IPS-NIHi7 (cell line): ENCODE data around the gene LPAR2.
"Not testable (repeated sequence)": the region's sequence is repeated elsewhere in the genome, so short reads cannot be mapped to it uniquely, and the experiment has no call there.

Source experiments
- DNase-seq: peaks from one replicate; pipeline ENCODE4 v3.0.0; 2012; ENCODE audit warnings: mixed read lengths; ENCODE audit errors: extremely low spot score

LPAR2 gene

DNA sequence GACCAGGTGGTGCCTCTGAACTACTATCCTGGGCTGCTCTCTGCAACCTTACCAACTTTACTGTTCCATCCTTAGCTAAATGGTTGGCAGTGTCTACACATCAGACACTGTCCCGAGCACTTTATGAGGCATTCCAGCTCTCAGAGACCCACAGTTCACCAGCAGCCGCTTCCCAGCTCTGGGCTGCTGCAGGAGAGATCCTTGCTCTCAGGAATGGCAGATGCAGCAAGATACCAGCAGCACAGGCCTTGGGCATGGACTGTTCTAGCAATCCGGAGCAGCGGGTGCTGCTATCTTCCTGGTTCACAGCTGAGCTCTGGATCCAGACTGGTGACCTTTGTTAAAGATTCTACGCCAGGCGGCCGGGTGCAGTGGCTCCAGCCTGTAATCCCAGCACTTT is 3.3 kb upstream of the LPAR2 start:
- no peak for DNase-seq

DNA sequence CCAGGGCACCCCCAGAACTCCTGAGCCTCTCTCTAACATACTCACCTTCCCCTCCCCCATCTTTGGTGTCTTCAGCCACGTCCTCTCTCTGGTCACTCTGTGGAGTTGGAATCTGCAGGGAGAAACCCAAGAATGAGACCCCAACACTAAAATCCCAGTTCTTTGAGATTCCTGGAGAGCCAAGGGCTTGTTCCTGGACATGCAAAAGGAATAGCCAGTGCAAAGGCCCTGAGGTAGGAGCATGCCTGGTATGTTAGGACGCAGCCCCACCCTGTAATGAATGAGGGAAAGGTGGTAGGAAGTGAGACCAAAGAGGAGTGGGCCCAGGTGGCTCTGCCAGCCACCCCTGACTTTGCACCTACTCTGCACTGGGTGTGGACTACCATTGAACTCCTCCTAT is 2.4 kb upstream of the LPAR2 start:
- DNase-seq: no peak

DNA sequence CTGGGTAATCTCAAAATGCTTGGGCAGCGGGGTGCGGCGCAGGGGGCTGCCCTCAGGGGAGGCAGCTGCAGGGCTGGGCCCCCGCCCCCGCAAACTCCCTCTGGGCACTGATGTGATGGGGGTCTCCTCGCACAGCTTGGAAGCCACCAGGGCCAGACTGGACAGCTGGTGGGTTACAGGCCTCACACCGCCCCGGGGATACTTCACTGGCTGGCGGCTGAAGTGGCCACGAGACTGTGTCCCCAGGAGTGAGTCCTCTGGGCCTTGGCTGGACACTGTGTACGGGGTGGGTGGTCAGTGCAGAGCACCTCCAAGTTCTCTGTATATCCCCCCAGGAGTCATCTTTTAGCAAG is 2.0 kb upstream of the LPAR2 start:
- no peak for DNase-seq

DNA sequence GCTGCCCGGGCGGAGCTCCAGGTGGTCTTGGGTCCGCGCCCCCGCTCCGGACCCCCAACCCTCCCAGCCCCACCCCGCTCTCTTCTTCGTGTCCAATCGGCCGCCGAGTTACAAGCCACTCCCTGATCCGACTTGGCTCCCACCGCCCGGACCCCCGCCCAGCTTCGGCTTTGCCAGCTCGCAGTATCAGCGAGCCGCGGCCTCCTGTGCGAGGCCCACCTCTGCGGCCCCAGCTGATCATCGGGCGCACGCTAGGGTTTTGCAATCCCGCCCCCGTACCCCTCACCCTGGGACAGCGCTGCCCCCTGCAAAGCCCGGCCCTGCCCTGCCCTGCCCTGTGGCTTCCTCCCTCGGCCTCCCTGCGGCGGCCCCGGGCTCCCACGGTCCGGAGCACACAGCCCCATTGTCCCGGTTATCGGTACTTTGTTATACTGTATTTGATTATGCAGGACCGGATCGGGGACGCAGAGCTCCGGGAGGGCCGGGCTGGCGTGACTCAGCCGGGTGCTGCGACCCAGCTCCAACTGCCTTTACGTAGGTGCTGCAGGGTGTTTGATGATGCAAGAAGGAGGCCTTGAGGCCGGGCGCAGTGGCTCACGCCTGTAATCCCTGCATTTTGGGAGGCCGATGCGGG is 598 bp upstream of the LPAR2 start:
- peak; percentile 96 for DNase-seq

DNA sequence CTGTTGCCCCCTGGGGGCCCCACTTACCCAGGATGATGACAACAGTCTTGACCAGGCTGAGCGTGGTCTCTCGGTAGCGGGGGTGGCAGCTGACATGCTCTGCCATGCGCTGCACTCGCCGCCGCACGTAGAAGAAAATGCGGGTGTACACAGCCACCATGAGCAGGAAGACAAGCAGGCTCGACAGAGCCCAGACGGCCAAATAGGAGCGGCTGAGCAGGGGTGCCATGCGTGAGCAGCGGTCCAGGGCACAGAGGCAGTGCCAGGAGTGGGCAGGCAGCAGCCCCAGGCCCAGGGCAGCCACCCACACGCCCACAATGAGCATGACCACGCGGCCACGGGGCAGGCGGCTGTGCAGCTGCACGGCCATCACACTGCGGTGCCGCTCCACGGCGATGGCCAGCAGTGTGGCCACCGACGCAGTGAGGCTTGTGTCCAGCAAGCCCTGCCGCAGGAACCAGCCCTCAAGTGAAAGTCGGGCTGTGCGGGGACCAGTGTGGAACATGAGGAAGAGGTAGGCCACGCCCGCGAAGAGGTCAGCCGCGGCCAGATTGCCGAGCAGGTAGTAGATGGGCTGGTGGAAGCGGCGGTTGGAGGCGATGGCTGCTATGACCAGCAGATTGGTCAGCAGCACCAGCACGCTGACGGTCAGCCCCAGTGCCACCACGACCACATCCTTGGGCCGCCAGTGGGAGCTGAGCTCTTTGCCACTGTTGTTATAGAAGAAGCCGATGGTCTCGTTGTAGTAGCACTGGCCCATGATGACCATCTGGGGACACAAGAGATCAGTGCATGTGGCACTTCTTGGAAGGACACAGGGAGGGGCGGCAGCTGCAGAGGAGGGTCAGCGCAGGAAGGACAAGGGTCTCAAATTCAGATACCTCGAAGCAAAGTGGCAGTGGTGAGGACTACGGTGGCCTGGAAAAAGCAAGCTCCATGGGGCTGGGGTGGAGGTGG is 1.2 kb downstream of the LPAR2 start:
- DNase-seq: no peak

DNA sequence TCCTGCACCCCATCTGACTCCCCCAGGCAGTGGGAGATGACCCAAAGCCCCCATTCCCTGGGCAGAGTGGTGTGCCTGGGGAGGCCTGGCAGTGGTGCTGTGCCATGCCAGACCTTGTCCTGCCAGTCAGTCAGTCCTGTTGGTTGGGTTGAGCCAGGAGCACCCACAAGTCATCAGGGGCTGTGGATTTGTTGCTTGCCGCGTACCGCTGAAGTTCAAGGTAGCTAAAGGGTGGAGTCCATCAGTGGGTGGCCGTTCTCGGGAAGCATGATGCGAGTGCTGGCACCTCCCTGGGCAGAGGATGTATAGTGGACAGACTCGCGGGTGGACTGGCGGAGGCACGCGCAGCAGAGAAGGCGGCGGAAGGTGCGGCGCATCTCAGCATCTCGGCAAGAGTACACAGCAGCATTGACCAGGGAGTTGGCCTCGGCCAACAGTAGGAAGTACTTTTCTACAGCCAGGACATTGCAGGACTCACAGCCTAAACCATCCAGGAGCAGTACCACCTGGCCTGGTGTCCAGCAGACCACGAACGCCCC is 3.9 kb downstream of the LPAR2 start:
- no peak for DNase-seq

DNA sequence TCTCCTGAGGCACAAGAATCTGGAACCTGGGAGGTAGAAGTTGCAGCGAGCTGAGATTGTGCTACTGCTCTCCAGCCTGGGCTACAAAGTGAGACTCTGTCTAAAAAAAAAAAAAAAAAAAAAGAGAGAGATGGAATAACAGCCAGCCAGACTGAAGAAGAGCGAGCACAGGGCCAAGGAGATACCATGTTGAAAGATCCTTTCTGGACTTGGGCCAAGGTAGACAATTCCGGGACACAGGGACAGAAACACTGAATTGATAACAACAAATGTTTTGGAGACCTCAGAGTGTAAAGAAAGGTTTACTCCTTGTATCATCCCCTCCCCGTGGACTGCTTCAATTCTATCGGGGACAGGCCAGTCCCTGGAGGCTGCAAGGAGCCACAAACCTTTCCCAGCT is 4.6 kb downstream of the LPAR2 start:
- DNase-seq: no peak

DNA sequence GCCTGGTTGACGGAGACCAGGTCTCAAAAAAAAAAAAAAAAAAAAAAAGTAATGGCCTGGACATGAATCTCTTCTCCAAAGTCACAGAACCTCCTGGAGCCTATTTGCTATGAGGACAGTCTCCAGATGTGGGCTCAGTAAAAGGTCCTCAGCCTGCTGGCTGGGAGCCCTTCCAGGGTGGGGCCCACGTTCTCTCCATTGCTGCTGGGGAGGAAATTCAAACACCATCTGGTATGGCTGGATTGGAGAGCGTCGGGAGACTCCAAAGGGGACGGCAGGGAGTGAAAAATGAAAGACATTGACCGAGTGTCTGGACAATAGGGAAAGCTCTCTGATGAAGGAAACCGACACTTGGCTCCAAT is 8.2 kb downstream of the LPAR2 start:
- no peak for DNase-seq

DNA sequence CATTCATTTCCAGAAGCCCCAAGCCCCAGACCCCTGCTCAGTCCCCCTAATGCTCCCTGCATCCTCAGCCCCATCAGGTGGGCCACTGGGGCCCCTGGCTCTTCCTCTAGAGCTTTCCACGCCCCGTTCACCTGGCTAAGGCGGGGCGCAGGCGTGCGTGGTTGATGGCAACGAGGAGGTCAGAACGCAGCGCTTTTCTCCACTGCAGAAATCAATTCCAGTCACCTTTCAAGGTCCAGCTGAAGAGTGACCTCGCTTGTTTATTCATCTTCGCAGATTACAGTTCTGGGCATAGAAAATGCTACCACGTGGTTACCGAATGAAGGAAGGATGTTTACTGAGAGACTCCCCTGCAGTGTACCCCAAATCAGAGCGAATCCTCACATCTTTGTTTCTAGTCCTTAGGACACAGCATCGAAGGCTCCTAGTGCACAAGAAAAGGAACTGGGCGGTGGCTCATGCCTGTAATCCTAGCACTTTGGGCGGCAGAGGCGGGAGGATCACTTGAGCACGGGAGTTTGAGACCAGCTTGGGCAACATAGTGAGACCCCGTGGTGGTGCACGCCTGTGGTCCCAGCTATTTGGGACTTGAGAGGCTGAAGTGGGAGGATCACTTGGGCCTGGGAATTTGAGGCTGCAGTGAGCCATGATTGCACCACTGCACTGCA is 8.7 kb downstream of the LPAR2 start:
- no peak for DNase-seq

DNA sequence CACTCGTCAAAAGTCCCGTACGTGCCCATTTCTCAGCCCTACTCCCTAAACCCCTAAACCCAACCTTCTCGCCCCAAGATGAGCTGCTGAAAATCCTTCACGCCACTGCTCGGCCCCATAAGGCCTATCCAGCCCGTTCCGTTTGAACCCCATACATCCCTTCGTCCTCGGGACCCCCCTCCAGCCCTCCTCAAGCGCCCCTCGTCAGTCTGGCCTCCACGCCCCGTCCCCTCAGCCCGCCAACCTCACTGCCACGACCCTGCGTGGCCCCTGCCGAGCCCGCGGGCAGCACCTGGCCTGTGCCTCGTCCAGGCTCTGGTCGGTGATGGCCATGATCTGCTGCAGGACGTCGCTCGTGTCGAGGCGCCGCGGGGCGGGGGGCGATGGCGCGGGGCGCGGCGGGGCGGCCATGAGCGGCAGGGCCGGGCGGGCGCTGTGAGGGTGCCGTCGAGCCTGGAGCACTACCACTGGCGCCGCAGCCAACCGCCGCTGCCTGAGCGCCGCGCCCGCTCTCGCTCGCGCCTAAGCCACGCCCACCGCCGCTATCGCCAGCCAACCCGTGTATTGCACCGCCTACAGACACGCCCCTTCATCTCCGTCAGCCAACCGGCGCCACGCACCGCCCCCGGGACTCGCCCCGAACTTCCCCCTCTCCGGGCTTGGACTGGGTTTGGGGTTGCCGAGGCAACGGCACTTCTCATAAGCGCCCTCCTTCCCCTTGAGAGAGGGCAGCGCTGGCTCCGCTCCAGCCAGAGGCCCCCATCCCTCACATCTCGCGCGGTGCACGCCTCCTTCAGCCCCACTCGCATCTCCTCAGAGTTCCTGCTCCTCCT is 9.6 kb downstream of the LPAR2 start, which contains the start of gene PBX4:
TSS of gene PBX4 (minus strand) at position 469 of the 833 bp plus-strand sequence. CDS start at position 411, 58 bp downstream.
- peak; percentile 99 for DNase-seq

DNA sequence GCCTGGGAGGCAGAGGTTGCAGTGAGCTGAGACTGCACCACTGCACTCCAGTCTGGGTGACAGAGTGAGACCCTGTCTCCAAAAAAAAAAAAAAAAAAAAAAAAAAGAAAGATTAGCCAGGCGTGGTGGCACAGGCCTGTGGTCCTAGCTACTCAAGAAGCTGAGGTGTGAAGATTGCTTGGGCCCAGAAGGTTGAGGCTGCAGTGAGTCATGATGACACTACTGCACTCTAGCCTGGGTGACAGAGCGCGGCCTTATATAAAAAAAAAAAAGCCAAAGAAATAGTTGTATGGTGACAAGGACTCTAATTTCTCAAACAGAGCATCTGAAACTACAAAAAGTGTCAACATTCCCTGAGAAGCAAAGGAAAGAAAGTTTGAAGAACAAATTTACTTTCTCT is 12.9 kb downstream of the LPAR2 start:
- no peak for DNase-seq

DNA sequence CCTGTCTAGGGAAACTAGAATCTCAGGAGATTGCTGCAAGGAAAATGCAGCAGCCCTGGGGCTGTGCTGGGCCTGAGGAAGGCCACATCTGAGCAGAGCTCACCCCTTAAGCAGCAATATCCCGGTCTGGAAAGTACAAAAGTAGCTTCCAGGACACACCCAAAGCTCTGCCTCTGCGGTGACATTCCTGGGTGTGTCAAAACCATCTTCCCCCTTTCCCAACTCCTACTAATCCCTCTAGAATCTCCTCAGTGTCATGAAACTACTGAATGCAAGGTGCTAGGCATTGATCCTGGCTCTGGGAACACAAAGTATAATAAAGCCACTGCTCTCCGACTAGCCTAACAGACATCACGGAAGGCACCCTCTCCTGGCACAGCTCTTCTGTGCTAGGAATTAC is 14.5 kb downstream of the LPAR2 start:
- DNase-seq: no peak

DNA sequence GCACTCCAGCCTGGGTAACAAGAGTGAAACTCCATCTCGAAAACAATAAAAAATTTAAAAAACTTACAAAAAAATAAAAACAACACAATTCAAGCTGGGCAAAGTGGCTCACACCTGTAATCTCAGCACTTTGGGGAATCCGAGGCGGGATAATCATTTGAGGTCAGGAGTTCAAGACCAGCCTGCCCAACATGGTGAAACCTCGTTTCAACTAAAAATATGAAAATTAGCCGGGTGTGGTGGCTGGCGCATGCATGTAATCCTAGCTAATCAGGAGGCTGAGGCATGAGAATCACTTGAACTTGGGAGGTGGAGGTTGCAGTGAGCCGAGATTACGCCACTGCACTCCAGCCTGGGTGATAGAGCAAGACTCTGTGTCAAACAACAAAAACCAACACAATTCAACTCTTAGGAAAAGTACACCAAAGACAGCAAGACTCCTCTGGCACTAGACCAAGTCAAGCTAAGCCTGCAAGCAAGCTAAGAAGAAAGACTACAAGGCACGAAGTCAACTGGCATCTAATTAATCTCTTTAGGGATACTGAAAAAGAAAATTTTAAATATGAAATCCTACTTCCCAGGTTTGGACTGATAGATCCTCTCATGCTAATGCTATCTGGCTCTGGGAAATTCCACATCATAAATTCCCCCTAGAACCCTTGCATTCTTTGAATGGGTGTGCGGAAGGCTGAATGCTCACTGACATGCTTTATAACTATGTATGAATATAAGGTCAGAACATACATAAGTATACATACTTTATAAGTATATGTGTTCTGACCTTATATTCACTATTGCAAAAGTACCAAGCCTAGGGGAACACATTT is 17.4 kb downstream of the LPAR2 start:
- no peak for DNase-seq

DNA sequence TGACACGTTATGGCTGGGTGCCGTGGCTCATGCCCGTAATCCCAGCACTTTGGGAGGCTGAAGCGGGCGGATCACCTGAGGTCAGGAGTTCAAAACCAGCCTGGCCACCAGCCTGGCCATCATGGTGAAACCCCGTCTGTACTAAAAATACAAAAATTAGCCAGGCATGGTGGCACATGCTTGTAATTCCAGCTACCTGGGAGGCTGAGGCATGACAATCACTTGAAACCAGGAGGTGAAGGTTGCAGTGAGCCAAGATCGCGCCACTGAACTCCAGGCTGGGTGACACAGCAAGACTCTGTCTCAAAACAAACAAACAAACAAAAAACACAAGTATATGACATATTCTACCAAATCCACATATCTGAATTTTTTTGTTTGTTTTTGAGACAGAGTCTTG is 21.3 kb downstream of the LPAR2 start:
- not testable (repeated sequence) for DNase-seq

DNA sequence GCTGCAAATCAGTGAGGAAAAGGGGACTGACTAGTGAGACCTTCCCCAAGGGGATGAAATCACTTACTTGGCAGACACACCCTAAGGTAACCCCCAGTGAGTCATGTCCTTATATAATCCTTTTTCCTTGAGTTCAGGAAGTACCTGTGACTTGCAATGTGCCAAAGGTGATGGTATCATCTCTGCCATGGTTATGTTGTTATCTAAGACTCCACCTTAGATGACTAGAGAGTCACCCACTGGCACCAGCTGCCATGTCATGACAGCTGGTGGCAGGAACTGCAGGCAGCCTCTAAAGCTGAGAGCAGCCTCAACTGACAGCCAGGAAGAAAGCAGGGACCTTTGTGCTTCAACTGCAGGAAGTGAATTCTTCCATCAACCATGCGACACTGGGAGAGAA is 22.0 kb downstream of the LPAR2 start:
- no peak for DNase-seq

DNA sequence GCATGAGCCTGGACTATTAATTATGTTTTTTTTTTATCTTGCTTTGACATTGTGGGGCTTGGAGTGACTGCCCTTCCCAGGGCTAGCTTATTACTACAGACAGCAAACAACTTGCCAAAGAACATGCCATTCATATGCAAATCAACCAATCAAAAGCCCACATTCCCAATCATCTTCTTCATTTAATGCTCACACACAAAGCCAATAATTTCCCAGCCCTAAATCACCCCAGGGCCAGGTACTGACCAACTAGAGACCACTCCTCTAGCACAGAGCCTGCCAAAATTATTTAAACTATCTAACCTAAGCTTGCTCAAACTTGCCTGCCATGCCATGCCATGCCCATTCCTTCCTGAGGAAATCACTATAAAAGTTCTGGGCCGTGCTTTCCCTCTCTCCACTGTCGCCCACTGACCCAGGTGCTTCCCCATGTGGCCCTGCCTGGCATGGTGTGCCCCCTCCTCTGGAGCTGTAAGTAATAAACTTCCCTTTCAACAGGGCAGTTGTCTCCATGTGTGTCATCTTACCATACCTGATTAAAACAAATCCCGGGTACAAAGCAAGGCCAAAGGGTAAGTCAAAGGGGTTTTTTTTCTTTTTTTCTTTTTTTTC is 25.2 kb downstream of the LPAR2 start:
- no peak for DNase-seq

DNA sequence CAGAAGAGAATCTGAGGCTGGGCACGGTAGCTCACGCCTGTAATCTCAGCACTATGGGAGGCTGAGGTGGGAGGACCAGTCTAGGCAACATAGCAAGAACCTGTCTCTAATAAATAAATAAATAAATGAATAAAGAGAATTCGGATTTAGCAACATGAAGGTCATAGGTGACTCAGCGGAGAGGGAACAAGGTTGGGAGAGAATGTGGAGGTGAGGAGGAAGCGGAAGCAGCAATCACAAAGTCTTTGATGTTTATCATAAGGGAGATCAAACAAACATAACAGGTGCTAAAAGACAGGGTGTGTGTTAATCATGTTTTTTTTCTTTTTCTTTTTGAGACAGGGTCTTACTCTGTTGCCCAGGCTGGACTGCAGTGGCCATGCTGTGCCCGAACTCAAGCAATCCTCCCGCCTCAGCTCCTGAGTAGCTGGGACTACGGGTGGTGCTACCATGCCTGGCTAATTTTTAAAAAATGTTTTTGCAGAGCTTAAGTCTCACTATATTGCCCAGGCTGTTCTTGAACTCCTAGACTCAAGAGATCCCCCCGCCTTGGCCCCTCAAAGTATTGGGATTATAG is 25.8 kb downstream of the LPAR2 start:
- DNase-seq: no peak

DNA sequence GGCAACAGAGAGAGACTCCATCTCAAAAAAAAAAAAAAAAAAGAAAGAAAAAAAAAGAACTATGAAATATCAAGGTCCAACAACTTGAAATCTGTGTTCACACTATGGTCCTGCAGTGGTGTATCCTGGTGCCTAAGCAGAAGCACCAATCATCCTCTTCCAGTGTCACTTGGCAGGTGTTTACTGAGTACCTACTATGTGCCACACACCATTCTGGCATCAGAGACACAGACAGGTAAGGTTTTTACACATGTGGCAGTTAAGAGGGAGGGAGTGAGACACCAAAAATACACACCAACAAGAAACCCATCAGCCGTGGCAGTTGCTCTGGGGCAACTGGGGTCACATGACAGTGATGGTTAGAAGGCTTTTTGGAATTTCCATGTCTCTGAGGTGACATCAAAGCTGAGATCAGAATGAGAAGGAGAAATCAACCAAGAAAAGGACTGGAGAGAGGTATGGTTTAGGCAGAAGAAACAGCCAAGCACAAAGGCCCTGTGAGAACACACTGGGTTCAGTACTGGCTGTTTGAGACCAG is 27.2 kb downstream of the LPAR2 start:
- DNase-seq: no peak

DNA sequence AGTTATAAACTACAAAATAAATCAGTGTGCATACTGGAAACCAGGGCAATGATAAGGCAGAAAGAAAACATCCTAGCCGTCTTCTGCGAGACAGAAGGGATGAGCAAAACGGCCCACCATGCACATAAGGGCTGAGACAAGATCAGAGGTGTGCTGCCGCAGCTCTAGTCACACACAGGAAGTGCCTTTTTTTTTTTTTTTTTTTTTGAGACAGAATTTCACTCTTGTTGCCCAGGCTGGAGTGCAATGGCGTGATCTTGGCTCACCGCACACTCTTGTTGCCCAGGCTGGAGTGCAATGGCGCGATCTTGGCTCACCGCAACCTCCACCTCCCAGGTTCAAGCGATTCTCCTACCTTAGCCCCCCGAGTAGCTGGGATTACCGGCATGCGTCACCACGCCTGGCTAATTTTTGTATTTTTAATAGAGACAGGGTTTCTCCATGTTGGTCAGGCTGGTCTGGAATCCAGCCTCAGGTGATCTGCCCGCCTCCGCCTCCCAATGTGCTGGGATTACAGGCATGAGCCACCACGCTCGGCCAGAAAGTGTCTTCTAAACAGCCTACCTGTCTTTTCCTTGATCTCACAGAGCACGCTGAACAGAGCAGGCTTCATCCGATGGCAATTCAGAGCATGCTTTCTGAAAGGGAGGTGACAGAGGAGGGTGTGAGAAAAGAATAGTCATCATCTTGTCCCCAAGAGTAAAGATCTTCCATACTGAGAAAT is 29.1 kb downstream of the LPAR2 start:
- not testable (repeated sequence) for DNase-seq
